Transverse colon (tissue), 4 donors: ENCODE data around the gene OPA1.

Experiments used
- CTCF ChIP-seq, 5 experiments: fragments of 200-600 bp in 3 of 5; fragments of 450-650 bp in 2 of 5; sonication (generic) in 3 of 5; IDR thresholded peaks; 1 replicate in 2 of 5; 2 replicates in 3 of 5; pipeline ENCODE4 v1.5.1; 2016 to 2017; ENCODE audit warnings: antibody characterized with exemption in 5 of 5, inconsistent platforms in 3 of 5, mild to moderate bottlenecking in 2 of 5, moderate library complexity in 1 of 5
- POLR2A ChIP-seq: fragments of 450-650 bp; IDR thresholded peaks from one replicate; pipeline ENCODE4 v1.6.1; 2016; ENCODE audit warnings: antibody characterized with exemption, mild to moderate bottlenecking, moderate library complexity
- POLR2AphosphoS5 ChIP-seq, 3 donors: sonication (generic); formaldehyde crosslinking; IDR thresholded peaks; one replicate each; pipeline ENCODE4 v1.6.1; 2016; ENCODE audit warnings: antibody characterized with exemption in 3 of 3

GRCh38 chr3:193746832-193747231 lies 153.8 kb downstream of the OPA1 start:
- no peak for TF ChIP-seq CTCF (IDR thresholded peaks at IDR 0.05)
- TF ChIP-seq POLR2AphosphoS5 (IDR thresholded peaks at IDR 0.05): no peak
- no peak for TF ChIP-seq POLR2A
